KOPT-K1 (cell line): ENCODE data around the gene NSD2.
"Not testable (repeated sequence)": the region's sequence is repeated elsewhere in the genome, so short reads cannot be mapped to it uniquely, and the experiment has no call there.

Experiments used
- H3K27ac ChIP-seq: fragments of 200-600 bp; sonication (generic); 2 replicates; pipeline ENCODE4 v1.5.1; 2016; ENCODE audit warnings: antibody characterized with exemption, mild to moderate bottlenecking, low read depth, low read length; ENCODE audit not compliant: poor library complexity, severe bottlenecking
- H3K36me3 ChIP-seq: fragments of 200-600 bp; sonication (generic); 2 replicates; pipeline ENCODE4 v1.5.1; 2017; ENCODE audit warnings: antibody characterized with exemption, mild to moderate bottlenecking, low read length, moderate library complexity; ENCODE audit not compliant: insufficient read depth
- H3K9me3 ChIP-seq: fragments of 200-600 bp; sonication (generic); 2 replicates; pipeline ENCODE4 v1.5.1; 2017; ENCODE audit warnings: antibody characterized with exemption, low read length, mild to moderate bottlenecking; ENCODE audit not compliant: insufficient read depth, poor library complexity, severe bottlenecking

The NSD2 gene

DNA sequence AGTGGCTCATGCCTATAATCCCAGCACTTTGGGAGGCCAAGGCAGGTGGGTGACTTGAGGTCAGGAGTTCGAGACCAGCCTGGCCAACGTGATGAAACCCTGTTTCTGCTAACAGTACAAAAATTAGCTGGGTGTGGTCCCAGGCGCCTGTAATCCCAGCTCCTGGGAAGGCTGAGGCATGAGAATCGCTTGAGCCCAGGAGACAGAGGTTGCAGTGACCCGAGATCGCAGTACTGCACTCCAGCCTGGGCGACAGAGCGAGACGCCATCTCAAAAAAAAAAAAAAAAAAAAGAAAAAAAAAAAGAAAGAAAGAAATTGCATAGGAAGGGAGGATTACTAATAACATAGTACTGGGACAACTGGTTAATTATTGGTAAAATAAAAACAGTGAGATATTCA lies 40.1 kb downstream of the NSD2 start:
- H3K36me3 ChIP-seq = peaks cover 100% of the 10 kb centered on the region
- H3K27ac ChIP-seq, H3K9me3 ChIP-seq: not testable (repeated sequence)

DNA sequence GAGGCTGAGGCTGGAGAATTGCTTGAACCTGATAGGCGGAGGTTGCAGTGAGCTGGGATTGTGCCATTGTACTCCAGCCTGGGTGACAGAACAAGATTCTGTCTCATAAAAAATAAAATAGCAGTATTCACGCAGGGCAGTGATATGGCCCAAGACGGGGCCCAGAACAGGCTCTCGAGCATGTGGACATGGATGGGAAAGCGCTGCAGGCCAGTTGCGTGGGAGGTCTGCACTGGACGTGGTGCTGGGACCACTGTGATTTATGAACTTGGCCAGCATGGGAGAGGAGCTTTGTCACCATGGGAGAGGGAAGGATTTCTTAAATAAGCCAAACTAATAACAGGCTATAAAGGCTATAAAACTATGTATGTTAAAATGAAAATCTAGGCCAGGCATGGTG lies 51.6 kb downstream of the NSD2 start:
- Histone ChIP-seq H3K9me3 (no peaks in the 10 kb centered on the region), H3K27ac (no peak overlapping the region), H3K36me3 (peaks cover 94% of the 10 kb centered on the region)

DNA sequence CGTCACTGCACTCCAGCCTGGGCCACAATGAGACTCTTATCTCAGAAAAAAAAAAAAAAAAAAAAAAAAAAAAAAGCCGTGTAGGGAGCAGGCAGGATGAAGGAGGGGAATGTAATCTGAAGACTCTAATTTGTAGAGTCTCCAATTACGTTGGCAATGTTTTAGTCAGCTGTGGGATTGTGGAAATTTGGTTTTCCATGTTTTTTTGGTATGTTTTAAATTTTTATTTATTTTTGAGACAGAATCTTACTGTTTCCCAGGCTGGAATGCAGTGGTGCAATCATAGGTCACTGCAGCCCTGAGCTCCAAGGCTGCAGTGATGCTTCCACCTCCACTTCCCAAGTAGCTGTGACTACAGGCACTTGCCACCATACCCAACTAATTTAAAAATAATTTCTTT lies 56.5 kb downstream of the NSD2 start:
- Histone ChIP-seq H3K27ac (no peak overlapping the region), H3K9me3 (no peaks in the 10 kb centered on the region), H3K36me3 (peaks cover 93% of the 10 kb centered on the region)

DNA sequence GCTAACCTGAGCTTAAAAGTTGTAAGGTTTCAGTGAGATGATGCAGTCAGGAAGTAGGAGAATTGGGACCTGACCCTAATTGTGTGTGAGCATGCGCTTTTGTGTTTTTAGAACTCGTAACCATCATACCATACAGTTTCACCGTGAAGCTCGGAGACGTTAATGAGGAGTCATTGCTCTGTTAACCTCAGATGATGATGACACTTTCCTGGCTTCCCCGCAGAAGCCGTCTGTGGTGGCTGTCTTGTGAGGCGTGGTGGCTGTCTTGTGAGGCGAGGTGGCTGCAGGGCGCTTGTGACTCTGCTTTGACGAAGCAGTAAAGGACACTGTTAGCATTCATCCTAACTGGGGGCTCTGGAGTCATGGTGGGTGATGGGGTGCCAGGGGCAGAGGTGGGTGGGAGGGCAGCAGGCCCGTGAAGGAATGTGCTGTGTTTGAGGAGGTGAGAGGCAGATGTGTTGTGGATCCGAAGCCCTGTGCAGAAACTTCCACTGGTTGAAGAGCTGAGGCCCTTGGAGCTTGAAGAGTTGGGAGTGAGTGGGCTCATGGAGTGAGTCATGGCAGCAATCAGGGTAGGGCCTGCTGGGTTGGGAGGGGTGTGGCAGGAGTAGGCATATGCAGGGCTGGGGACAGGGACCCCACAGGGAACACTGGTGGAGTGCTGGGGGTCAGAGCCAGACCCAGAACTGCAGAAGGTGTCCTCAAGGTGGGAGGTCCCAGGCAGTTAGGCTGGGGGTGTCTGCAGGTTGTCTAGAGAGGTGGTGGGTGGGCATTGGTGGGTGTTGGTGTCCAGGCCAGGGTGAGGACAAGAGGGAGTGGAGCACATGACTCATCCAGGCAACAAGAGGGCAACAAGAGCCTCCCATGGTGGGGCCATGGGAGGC lies 57.4 kb downstream of the NSD2 start:
- Histone ChIP-seq H3K27ac (no peak overlapping the region), H3K9me3 (no peaks in the 10 kb centered on the region), H3K36me3 (peaks cover 93% of the 10 kb centered on the region)

DNA sequence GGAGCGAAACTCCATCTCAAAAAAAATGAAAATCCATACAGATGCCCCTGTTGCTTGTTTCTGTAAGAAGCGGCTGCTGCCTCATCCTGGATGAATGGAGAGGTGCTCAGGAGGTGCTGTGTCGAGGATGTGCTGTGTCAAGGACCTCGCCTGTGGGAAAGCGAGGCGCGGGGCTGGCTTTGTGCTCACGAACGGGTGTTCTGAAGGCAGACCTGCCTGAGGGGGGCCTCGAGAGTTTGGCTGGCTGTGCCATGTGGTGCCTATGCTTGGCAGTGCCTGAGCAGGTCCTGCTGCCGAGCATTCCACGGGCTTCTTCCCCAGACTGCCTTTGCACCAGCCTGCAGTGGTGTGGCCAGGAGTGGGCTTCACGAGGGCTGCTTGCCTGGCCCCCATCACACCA lies 61.5 kb downstream of the NSD2 start:
- Histone ChIP-seq H3K36me3 (peaks cover 94% of the 10 kb centered on the region), H3K9me3 (no peaks in the 10 kb centered on the region), H3K27ac (no peak overlapping the region)

DNA sequence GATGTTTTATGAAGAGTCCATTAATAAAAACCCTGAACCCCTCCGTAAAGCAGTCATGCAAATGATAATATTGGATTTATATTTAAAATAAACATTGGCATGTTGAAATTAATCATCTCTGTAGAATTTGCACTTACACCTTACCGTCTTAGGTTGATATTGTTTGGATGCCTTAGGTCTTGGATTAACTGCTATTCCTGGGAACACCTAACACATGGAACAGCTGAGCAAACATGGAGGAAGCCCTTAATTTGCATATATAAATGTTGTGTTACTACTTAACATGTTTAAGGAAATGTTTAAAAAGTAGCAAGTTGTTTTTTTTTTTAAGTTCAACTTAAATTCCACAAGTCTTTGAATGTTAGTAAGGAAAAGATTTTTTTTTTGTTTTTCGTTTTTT lies 62.5 kb downstream of the NSD2 start:
- peaks cover 94% of the 10 kb centered on the region for H3K36me3 ChIP-seq
- no peaks in the 10 kb centered on the region for H3K9me3 ChIP-seq
- H3K27ac ChIP-seq = no peak overlapping the region

DNA sequence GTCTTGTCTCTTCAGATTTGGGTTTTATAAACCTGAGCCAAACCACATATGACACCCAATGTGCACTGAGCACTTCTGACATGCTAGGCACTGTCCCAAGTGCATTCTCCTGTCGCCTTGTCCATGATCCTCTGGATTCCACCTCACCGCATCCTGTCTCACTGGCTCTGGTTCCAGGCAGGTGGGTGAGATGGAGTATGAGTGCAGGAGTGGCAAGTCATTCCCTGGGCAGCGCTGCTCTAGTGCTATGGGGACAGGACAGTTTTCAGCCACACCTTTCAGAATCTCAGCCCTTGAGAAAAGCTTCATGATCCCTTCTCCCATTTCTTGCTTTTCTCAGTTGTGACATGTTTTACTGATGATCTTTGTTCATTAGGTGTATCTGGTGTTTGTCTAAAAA lies 66.4 kb downstream of the NSD2 start:
- no peak overlapping the region for H3K27ac ChIP-seq
- H3K36me3 ChIP-seq = peaks cover 96% of the 10 kb centered on the region
- no peaks in the 10 kb centered on the region for H3K9me3 ChIP-seq

DNA sequence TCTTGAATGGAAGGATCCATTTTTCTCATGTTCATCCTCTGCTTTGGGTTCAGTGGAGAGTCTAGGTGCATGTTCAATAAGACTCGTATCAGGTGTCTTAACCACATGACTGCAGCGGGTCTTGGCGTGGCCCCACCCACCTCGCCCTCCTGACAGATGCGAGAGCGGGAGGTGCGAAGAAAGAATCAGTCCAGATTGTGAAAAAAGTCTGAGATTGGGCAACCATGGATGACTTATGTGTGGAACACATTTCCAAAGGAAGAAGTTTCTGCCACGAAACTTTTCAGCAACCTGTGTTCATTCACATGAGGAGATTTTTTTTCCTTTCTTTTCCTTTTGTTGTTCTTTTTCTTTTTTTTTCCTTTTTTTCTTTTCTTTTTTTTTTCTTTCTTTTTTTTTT lies 66.8 kb downstream of the NSD2 start:
- peaks cover 96% of the 10 kb centered on the region for H3K36me3 ChIP-seq
- H3K27ac ChIP-seq = no peak overlapping the region
- H3K9me3 ChIP-seq = no peaks in the 10 kb centered on the region

DNA sequence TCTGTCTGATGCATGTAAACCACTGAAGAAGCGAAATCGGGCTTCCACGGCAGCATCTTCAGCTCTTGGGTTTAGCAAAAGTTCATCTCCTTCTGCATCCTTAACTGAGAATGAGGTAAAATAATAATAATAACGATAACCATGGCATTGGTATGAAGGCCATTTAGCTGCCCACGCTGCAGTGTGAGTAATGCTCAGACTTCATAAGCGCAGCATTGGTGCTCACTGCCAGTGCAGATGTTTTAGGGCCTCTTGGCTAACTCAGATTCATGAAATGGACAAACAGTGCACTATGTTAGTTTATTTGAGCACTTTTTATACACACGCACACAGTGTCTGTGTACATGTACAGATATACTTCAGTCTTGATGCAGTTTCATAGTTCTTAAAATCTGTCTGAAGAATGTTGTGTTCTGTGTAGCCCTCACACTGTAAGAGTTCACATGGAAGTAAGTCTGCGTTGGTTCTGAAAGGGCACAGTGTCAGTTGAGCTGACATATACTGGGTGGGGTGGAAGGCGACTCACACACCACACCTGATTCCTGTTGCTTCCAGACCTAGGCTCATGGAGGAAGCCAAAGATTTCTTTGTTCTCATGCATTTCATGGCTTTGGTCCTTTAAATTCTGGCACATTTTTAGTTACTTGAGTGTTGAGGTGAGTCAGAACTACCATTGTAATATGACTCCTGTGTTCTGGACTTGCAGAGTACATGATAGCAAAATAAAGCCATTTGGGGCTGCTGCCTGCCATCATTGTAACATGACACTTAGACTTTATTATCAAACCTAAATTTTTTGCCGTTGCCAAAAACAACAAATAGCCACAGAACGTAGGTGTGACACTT lies 68.7 kb downstream of the NSD2 start:
- H3K27ac ChIP-seq = no peak overlapping the region
- no peaks in the 10 kb centered on the region for H3K9me3 ChIP-seq
- peaks cover 100% of the 10 kb centered on the region for H3K36me3 ChIP-seq

DNA sequence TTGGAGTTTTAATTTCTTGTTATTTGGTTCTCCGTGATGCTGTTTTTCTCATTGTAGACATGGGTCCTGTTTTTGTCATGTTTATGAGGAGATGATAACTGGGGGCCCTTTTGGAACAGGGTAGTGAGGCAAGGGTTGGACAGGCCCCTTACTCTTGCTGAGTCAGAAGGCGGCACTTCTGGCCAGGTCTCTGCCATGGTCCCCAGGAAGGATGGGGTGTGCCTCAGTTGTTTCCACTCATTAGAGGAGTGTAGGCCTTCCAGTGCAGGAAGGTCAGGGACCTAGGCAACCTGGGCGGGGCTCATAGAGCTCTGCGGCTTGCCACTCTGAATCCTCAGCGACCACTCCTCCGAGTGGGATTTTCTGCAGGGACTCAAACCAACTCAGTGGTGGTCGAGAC lies 69.4 kb downstream of the NSD2 start:
- Histone ChIP-seq H3K9me3 (no peaks in the 10 kb centered on the region), H3K36me3 (peaks cover 100% of the 10 kb centered on the region), H3K27ac (no peak overlapping the region)

DNA sequence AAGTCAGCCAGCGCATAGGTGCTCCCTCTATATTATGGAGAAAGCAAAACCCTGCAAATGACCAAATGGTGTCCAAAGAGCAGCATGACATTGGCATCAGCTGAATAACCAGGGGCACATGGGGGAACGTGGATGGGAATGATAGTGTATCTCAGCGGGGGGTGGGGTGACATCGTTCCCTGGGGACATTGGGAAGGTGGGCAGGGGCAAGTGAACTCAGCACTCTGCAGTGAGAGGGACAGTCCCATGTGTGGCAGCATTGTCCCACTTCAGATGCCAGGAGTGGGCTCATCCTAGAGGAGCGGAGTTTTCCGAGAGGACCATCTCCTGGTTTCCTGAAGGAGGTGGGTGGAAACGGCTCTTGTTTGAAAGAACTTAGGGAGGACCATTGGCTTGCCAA lies 72.7 kb downstream of the NSD2 start:
- Histone ChIP-seq H3K9me3 (no peaks in the 10 kb centered on the region), H3K36me3 (peaks cover 99% of the 10 kb centered on the region), H3K27ac (no peak overlapping the region)

DNA sequence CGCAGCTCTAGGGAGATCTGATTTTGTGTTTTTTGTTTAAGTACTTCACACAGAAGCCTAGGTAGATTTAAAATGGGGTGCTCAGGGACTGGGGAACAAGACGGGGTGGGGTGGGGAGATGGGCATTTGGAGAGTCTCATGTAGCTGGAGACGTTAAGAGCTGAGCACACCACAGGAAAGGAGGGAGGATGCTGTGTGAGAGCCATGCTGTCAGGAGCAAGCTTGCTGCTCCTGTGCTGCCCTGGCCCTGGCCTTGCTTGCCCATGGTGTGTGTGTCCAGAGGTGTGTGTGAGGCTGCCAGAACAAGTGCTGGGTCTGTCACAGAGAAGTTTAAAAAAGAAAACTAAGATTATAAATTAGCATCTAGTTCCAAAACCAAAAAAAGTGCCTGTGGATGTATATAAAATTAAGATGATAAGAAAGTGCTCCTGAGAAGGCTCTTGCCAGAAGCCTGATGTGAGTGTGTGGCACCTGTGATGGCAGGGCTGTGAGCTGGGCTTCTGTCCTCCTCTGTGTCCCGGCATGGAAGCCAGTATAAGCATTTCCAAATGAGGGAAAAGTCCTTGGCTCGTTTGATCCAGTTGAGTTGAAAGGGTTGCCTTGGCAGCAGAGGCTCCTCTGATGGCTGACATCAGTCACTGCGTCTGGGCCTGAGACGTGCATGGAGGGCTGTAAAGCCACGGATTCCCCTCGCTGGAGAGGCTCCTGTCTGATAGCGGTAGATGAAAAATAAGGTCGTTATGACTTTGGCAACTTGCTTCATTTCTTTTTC lies 74.1 kb downstream of the NSD2 start:
- Histone ChIP-seq H3K9me3 (no peaks in the 10 kb centered on the region), H3K36me3 (peaks cover 99% of the 10 kb centered on the region), H3K27ac (no peak overlapping the region)

DNA sequence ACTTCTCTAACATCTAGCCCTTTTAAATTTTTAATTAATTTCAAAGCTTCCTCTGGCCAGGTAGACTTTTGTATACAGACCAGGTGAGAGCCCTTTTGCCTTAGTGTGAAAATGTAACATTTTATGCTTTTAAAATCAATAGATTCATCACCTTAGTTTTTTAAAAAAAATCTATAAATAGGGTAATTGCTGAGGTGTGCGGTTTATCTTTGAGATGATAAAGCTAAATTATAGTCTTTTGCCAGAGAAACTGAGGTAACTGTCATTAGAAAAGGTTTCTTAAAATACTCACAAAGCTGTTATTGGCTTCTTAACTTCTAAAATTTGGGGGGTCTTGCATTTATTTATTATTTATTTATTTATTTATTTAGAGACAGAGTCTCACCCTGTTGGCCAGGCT lies 74.7 kb downstream of the NSD2 start:
- Histone ChIP-seq H3K9me3 (no peaks in the 10 kb centered on the region), H3K27ac (no peak overlapping the region), H3K36me3 (peaks cover 99% of the 10 kb centered on the region)

DNA sequence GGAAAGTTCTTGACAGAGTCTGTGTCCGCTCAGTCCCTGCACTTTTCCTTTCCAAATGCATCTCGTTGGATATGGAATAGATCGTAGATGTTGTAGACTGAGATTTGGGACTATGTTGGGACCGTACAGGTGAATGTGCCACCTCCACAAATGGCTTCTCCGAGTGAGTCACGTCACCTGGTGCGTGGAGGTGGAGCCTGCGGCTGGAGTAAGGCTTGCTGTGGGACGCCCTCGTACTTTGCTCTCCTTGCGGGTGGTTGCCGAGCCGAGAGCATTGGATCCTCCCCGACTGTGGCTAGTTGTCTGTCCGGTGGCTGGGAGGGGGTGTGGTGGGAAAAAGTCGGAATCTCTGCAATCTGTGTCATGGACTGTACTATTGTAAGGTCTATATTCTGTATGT lies 77.0 kb downstream of the NSD2 start:
- H3K9me3 ChIP-seq = no peaks in the 10 kb centered on the region
- H3K36me3 ChIP-seq = peaks cover 99% of the 10 kb centered on the region
- no peak overlapping the region for H3K27ac ChIP-seq

DNA sequence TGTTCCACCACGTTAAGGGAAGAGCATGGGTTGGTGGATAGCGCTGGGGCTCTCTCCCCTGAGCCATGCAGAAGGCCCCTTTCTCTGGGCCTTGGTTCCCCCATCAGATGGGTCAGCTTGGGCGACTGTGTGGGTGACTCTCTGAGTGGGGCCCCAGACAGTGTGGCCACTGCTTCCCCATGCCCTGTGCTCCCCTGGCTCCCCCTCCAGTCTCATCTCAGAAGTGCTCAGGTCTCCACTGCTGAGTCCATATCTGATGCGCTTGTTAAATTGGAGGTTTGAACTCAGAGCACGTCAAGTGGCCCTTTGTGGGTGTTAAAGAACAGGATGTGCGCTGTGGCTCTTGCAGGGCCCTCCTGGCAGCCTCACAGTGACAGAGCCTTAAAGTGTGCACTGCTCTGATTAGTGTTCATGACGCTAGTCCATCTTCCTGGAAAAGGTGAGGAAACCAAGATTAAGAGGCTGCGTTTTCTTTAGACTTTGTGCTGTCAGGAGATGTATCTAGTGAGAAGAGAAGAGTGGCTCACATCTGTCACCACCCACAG lies 77.8 kb downstream of the NSD2 start:
- Histone ChIP-seq H3K36me3 (peaks cover 99% of the 10 kb centered on the region), H3K27ac (no peak overlapping the region), H3K9me3 (no peaks in the 10 kb centered on the region)
